DOHH2 (cell line): Measurements from ENCODE around the gene L3MBTL4.

Experiments used
- EZH2phosphoT487 ChIP-seq: fragments of 200-600 bp; sonication (generic); IDR thresholded peaks from 2 replicates; pipeline ENCODE4 v1.6.1; 2017; ENCODE audit warnings: borderline replicate concordance, mild to moderate bottlenecking, antibody characterized with exemption, low read length, moderate library complexity, mixed read lengths
- TF ChIP-seq, protein P1 (sequence below): fragments of 200-600 bp; sonication (generic); IDR thresholded peaks from one replicate; pipeline ENCODE4 v1.5.1; 2014; ENCODE audit warnings: antibody characterized with exemption, mild to moderate bottlenecking, low read depth, low read length; ENCODE audit not compliant: poor library complexity, severe bottlenecking

DNA sequence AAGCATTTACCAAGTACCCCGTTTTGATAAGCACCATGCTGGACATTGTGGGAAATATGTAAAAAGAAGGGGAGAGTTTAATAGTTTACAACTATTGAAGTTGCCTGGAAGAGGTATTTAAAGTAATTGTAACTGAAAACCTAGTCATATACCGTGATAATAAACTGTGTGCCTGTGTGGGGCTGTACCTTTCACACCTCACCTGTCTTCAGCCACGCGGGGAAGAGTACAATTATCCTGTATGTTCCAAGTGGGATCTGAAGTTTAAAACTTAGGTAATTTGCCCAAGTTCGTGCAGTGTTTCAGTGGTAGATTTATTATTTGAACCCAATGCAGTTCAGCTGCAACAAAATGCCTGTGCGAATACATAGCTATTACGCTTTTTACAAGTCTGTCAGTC is 391.2 kb downstream of the L3MBTL4 start:
- TF ChIP-seq, protein P1, sequence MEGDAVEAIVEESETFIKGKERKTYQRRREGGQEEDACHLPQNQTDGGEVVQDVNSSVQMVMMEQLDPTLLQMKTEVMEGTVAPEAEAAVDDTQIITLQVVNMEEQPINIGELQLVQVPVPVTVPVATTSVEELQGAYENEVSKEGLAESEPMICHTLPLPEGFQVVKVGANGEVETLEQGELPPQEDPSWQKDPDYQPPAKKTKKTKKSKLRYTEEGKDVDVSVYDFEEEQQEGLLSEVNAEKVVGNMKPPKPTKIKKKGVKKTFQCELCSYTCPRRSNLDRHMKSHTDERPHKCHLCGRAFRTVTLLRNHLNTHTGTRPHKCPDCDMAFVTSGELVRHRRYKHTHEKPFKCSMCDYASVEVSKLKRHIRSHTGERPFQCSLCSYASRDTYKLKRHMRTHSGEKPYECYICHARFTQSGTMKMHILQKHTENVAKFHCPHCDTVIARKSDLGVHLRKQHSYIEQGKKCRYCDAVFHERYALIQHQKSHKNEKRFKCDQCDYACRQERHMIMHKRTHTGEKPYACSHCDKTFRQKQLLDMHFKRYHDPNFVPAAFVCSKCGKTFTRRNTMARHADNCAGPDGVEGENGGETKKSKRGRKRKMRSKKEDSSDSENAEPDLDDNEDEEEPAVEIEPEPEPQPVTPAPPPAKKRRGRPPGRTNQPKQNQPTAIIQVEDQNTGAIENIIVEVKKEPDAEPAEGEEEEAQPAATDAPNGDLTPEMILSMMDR = no peak
- no peak for TF ChIP-seq EZH2phosphoT487
